Activated CD4-positive, alpha-beta T cell treated with anti-CD3 and anti-CD28 coated beads for 4 hours (primary cell): ENCODE measurements around the gene IL11RA.

Experiments used
- DNase-seq, 2 donors: peaks; one replicate each; pipeline ENCODE4 v3.0.0-alpha.2; 2020

IL11RA gene

GRCh38 chr9:34687276-34688030 is 35.5 kb downstream of the IL11RA start:
- DNase-seq: no peak

DNA sequence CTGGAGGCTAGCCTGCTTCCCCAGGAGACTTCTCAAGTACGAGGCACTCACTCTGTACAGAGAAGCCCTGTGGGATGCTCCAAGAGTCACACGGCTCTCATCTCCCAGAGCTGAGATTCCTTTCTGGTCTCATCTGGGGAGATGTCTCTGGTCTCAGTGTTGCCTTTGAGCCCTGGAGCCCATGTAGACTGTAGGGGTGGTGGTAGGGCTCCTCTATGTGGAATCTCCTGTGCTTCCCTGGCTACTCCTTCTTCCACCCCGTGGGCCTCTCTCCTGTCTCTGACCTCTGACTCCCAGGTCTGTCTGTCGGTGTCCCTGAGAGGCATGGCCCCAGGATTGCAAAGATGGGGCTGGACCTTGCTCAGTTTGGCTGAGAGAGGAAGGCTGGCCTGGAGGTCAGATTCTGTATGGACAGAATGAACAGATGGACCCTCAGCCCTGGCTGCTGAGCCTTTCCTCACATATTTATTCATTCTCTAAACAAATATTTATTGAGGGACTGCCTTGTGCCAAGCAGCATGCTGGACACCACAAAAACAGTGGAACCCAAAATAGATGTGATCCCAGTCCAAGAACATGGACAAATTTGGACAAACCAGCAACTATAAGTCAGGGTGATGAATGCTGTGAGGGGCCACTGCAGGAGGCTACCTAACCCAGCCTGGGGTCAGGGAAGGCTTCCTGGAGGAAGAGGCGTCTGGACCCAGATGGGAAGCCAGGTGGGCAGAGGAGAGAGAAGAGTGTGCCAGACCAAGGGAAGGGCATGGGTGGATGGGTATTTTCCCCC is 36.5 kb downstream of the IL11RA start:
- no peak for DNase-seq

DNA sequence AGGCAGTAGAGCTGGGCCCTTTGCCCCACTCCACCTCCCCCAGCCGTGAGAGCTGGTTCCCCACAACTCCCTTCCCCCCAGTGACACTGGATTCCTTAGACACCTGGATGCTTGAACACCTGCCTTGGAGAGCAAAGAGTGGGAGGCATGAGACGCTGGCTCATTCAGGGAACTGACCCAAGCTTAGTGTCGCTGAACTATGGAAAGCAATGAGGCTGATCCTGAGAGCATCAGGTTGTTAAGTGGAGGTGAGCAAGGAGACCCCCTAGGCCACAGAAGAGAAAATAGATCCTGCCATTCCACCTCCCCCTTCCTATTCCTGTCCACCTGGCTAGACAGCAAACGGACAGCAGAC is 37.1 kb downstream of the IL11RA start:
- DNase-seq: no peak

- no peak for DNase-seq
Observed at GRCh38 chr9:34689512-34689911, 37.5 kb downstream of the IL11RA start.

DNA sequence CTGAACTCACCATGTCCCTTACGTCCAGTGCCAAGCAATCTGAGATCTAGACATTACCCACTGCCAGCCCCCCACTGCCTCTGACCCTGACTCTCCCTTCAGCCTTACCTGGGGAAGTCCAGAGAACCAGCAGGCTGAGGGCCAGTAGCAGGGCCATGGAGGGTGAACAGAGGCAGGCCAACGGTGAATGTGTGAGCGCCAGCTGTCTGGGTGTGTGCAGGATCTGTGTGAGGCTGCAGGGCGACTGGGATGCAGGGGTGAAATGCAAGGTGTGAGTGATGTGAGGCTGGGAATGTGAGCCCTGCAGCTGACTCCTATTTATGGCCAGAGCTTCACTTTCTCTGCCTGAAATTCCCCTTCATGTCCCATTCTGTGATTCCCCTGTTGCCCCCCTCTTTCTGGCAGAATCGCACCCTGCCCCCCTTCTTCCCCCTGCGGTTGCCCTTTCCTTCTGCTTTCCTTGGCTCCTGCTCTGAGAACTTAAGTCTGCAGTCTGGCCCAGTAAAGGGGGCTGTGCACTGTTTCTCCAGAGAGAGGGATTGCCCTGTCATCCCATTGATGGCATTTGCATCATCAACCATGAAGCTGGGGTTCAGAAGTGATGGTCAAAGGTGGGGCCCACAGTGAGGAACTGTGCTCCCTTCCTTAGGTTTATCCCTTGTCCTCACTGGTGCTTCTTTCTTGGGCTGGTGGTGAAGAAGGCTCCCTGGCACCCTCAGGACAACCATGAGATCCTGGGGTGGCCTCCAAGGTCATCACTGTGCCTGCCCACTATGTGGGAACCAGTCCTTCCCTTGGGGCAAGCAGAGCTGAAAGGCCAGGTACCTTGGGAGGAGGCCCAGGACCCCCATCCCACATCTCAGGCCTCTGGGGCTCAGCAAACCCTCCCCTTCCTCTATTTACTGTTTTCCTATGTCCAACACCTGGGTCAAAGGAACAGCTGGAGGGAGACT is 39.3 kb downstream of the IL11RA start, which contains the start of gene CCL19:
Gene CCL19, minus strand, starts transcription at position 294 of the 953 bp plus-strand sequence. Its CDS starts 137 bp downstream, at position 157.
- DNase-seq: no peak

- no peak for DNase-seq
Observed at GRCh38 chr9:34691936-34692315, 39.9 kb downstream of the IL11RA start.

GRCh38 chr9:34693560-34693959 is 41.6 kb downstream of the IL11RA start:
- no peak for DNase-seq

GRCh38 chr9:34694811-34695210 is 42.8 kb downstream of the IL11RA start:
- DNase-seq: no peak

GRCh38 chr9:34701023-34701768 is 49.2 kb downstream of the IL11RA start:
- DNase-seq: peak; percentile 68 to 74

- peak; percentile 78 to 84 for DNase-seq
Observed at GRCh38 chr9:34701769-34702736, 50.1 kb downstream of the IL11RA start.

GRCh38 chr9:34707130-34707529 is 55.1 kb downstream of the IL11RA start:
- DNase-seq: no peak

- no peak for DNase-seq
Observed at GRCh38 chr9:34709196-34709978, 57.4 kb downstream of the IL11RA start.

- no peak for DNase-seq
Observed at GRCh38 chr9:34710023-34710422, 58.0 kb downstream of the IL11RA start, which contains the start of gene CCL21. CCL21 (minus strand) TSS chr9:34710136; CDS start chr9:34710066, 70 bp downstream.
